ENCODE measurements around the gene RCE1.

Gene RCE1

DNA sequence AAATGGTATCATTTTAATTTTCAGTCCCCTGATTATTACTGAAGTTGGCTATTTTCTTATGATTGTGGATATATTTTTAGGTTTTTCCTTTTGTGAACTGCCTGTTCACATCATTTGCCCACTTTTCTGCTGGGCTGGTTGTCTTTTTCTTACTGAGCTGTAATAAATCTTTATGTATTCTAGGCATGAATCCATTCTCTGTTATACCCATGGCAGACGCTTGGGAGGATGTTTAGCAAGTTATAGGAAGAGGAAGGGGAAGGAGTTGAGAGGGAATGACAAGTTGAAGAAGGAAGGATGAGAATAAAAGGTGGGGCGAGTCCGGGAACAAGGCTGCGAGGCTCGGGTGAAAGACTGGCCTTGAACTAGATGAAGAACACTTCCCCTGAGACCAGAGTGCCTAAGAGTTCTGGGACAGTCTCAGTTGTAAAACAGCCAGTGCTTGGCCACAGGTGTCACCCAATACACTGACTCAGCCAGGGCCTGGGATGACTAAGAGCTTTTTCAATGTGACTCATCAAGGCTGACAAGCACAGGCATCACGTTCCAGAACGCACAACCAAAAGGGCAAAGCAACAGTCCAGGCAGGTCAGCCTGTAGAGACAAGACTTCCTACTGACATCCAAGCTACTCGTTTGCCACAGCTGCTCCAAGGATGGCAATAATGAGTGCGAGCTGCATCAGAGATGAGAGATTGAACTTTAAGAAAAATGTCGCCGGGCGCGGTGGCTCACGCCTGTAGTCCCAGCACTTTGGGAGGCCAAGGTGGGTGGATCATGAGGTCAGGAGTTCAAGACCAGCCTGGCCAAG is 48.8 kb downstream of the RCE1 start:
- DNase-seq, result no peak

DNA sequence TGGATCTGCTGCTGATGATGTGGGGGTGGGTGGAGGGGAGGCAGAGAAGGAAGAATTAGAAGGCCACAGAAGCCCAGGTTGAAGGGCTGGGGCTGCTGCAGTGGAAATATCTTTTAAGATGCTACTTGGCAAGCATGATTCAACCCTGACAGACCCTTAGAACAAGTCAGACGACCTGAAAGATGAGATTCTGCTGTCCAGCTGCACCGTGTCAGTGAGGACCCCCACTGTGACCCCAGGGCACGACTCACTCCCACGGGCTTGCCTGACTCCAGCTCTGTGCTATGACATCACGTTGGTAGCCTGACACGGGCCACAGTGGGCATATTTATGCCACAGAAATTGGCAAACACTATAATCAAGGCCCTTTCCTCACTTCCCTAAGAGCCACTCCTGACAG is 49.7 kb downstream of the RCE1 start:
- DNase-seq, result no peak

DNA sequence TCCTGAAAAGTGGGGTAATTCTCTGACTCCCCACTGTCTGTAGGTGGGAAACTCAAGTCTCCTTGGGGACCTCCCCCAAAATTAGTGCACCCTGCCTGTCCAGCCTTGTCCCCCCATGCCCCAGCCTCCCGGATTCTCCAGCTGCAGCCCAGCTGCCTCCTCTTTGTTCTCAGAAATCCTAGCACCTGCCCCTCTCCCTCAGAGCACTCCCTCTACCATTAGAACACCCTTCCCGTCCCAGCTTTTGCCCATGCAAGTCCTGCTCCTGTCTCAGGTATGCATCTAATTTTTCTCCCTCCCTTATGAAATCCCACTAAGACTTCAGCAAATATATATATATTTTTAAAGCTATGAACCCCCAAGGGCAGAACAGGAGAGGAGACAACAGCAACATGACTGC is 50.9 kb downstream of the RCE1 start:
- DNase-seq, result peak; percentile 15
